ENCODE data around the gene PTPRG. TPM values are rescaled to one million over a fixed set of nuclear protein-coding genes. Genes with fewer than 3 reads are reported as not detected.

Gene PTPRG
- total RNA-seq, 1 donor from 2014 or later: 11.1 TPM

DNA sequence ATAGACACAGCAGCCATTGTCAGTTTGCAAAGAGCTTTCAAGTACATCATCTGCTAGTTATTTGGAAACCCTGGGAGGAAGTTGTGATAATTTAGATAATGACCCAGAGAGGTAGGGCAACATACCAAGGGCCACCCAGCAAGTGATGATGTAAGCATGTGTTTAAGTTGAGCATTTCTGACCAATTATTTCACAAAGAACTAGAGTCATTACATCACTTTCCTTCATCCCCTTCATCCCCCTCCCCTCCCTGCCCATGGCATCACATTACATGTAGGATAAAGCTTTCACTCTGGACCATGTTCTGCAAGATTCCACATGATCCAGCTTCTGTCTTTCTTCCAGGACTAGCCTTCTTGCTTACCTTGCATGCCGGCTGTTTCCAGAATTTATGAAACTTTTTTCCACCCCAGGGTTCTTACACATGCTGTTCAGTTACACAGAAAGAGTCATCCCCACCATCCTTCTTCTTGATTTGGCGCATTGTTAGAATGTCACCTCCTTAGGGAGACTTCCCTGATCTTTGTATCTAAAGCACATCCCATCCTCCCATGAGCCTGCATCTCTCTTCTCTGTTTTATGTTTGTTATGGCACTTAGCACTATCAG lies 71.3 kb downstream of the PTPRG start:
- H3K27me3 ChIP-seq (ENCODE audit: control insufficient read depth, insufficient read depth, low read length): no peaks in the 10 kb centered on the region
- peak; percentile 43 for FAIRE-seq
- no peak overlapping the region for H3K4me3 ChIP-seq (ENCODE audit: low read depth, low read length)
- H3K36me3 ChIP-seq (ENCODE audit: control insufficient read depth, insufficient read depth, low read length): no peaks in the 10 kb centered on the region
- no peak for DNase-seq (ENCODE audit: low read depth)
- TF ChIP-seq, protein P1, sequence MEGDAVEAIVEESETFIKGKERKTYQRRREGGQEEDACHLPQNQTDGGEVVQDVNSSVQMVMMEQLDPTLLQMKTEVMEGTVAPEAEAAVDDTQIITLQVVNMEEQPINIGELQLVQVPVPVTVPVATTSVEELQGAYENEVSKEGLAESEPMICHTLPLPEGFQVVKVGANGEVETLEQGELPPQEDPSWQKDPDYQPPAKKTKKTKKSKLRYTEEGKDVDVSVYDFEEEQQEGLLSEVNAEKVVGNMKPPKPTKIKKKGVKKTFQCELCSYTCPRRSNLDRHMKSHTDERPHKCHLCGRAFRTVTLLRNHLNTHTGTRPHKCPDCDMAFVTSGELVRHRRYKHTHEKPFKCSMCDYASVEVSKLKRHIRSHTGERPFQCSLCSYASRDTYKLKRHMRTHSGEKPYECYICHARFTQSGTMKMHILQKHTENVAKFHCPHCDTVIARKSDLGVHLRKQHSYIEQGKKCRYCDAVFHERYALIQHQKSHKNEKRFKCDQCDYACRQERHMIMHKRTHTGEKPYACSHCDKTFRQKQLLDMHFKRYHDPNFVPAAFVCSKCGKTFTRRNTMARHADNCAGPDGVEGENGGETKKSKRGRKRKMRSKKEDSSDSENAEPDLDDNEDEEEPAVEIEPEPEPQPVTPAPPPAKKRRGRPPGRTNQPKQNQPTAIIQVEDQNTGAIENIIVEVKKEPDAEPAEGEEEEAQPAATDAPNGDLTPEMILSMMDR (IDR thresholded peaks at IDR 0.05; ENCODE audit: insufficient read depth, low read length, severe bottlenecking): no peak

DNA sequence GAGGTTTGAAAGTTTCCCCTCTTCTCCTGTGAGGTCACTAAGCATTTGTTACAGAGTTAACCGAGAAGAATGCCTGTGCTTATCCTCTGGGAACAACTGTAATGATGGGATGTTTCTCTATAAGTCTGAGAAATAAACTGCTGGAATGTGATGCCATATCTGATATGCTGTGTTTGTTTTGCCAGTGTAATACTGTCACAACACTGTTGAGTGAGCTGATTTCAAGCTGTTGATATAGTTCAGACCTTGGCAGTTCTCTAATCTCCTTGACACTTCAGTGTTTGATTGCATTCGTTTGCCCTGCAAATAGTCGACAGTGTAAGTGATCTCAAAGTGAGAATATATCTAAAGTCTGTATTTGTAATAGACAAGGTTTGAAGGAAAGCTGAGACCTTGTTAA lies 73.3 kb downstream of the PTPRG start:
- DNase-seq (ENCODE audit: low read depth): no peak
- Histone ChIP-seq H3K4me3 (ENCODE audit: low read depth, low read length) (no peak overlapping the region), H3K36me3 (ENCODE audit: control insufficient read depth, insufficient read depth, low read length) (no peaks in the 10 kb centered on the region), H3K27me3 (ENCODE audit: control insufficient read depth, insufficient read depth, low read length) (no peaks in the 10 kb centered on the region)
- TF ChIP-seq, protein P1 (IDR thresholded peaks at IDR 0.05; ENCODE audit: insufficient read depth, low read length, severe bottlenecking): no peak
- no peak for FAIRE-seq

DNA sequence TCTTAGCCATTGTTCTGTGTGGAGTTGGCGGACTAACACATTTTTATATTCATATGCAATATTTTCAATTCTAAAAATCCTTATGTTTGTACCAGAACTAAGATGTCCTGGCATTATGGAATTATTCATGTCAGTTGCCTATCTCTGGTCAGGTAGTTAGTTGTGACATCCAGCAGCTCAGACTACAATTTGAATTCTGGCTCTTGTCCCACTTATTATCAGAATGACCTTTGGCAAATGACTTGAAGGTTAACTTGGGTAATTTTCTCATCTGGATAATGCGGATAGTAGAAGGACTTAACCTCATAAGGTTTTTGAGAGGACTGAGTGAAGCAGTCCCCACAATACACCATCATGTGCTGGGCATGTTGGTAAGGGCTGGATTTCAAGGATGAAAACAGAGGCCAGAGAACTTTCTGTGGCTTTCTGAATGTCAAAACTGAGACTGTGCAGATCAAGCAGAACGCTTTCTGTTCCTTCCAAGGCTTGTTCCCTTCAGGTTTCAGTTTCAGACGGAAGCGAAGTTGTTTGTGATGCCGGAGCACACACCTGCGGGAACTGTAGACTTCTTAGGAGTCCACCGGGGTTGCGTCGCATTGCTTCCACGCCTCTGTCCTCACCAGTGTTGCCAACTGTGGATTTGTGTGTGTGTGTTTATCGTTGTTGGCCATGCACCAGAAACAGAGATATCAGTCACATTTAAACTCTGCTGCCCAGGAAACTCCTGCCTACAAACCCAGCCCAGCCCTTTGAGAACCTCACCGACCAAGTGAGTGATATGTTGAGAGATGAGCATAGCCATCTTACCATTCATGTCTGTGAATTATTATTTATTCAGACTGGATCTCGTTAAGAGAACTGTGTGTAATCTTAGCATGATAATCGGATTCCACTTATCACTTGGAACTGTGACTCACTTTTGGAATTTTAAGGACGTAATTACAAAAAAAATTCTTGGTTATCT lies 76.0 kb downstream of the PTPRG start:
- TF ChIP-seq, protein P1 (IDR thresholded peaks at IDR 0.05; ENCODE audit: insufficient read depth, low read length, severe bottlenecking): no peak

DNA sequence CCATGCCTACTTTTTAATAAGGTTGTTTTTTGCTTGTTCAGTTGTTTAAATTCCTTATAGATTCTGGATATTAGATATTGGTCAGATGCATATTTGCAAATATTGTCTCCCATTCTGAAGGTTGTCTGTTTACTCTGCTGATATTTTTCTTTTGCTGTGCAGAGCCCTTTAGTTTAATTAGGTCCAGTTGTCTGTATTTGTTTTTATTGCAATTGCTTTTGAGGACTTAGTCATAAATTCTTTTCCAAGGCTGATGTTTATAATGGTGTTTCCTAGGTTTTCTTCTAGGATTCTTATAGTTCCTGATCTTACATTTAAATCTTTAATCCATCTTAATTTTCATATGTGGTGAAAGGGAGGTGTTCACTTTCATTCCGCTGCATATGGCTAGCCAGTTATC lies 77.4 kb downstream of the PTPRG start:
- DNase-seq (ENCODE audit: low read depth): no peak
- no peaks in the 10 kb centered on the region for H3K27me3 ChIP-seq (ENCODE audit: control insufficient read depth, insufficient read depth, low read length)
- no peak for FAIRE-seq
- H3K36me3 ChIP-seq (ENCODE audit: control insufficient read depth, insufficient read depth, low read length): no peaks in the 10 kb centered on the region
- H3K4me3 ChIP-seq (ENCODE audit: low read depth, low read length): no peak overlapping the region
- TF ChIP-seq, protein P1 (IDR thresholded peaks at IDR 0.05; ENCODE audit: insufficient read depth, low read length, severe bottlenecking): no peak

More for the DNA sequence above, 76.0 kb downstream of the PTPRG start:
- no peak for FAIRE-seq
- Histone ChIP-seq H3K27me3 (ENCODE audit: control insufficient read depth, insufficient read depth, low read length) (no peaks in the 10 kb centered on the region), H3K36me3 (ENCODE audit: control insufficient read depth, insufficient read depth, low read length) (no peaks in the 10 kb centered on the region), H3K4me3 (ENCODE audit: low read depth, low read length) (no peak overlapping the region)
- DNase-seq (ENCODE audit: low read depth): no peak

DNA sequence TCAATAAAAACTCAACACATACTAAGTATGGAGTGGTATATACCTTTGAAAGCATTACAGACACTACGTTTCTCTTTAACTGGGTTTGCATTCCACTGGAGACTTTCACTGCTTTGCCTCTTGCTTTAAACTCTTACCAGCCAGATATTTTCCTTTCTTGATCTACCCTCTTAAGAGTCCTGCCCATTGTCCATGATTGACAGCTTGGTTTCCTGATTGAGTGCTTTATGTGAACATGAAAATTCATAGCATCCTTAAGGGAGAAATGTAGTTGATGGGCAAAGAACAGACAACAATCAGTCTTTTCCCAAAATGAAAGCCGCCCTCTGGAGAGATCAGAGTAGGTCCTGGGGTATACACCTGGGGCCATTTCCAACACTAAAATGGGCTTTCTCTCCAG lies 78.6 kb downstream of the PTPRG start:
- H3K27me3 ChIP-seq (ENCODE audit: control insufficient read depth, insufficient read depth, low read length): no peaks in the 10 kb centered on the region
- TF ChIP-seq, protein P1 (IDR thresholded peaks at IDR 0.05; ENCODE audit: insufficient read depth, low read length, severe bottlenecking): no peak
- H3K4me3 ChIP-seq (ENCODE audit: low read depth, low read length): no peak overlapping the region
- no peaks in the 10 kb centered on the region for H3K36me3 ChIP-seq (ENCODE audit: control insufficient read depth, insufficient read depth, low read length)
- DNase-seq (ENCODE audit: low read depth) (no peak), FAIRE-seq (no peak)
